Calu3 (cell line): Measurements from ENCODE around the gene OR1F1. TPM values are rescaled to one million over a fixed set of nuclear protein-coding genes. Genes with fewer than 3 reads are reported as not detected.

ENCODE experiments used
- BruUV-seq: library from RNA; stranded (reverse); fragments of 400-500 nt; replicated peaks from 2 replicates; lab custom pipeline; 2021; lab: Mats Ljungman, UMichigan
- CTCF ChIA-PET: fragments of 300-600 bp; sonication (Branson Sonifier 250); formaldehyde crosslinking; loops from one replicate; lab custom pipeline; 2022; ENCODE audit warnings: antibody characterized with exemption; lab: Charles Lee
- DNase-seq: peaks from one replicate; pipeline ENCODE4 v3.0.0; 2022
- H3K27ac Mint-ChIP-seq: one replicate; pipeline ENCODE4 v1.8.0; 2022; ENCODE audit warnings: mixed read lengths; ENCODE audit not compliant: unreplicated experiment
- H3K27me3 Mint-ChIP-seq: one replicate; pipeline ENCODE4 v1.8.0; 2022; ENCODE audit warnings: mixed read lengths; ENCODE audit not compliant: unreplicated experiment
- H3K36me3 Mint-ChIP-seq: one replicate; pipeline ENCODE4 v1.8.0; 2022; ENCODE audit warnings: mild to moderate bottlenecking, moderate library complexity, mixed read lengths; ENCODE audit not compliant: insufficient read depth, unreplicated experiment
- H3K4me1 Mint-ChIP-seq: one replicate; pipeline ENCODE4 v1.8.0; 2022; ENCODE audit warnings: mild to moderate bottlenecking, low read depth, mixed read lengths; ENCODE audit not compliant: unreplicated experiment
- H3K4me3 Mint-ChIP-seq: one replicate; pipeline ENCODE4 v1.8.0; 2022; ENCODE audit warnings: mild to moderate bottlenecking, low read depth, moderate library complexity, mixed read lengths; ENCODE audit not compliant: unreplicated experiment
- H3K9me3 Mint-ChIP-seq: one replicate; pipeline ENCODE4 v1.8.0; 2022; ENCODE audit warnings: low read depth, mixed read lengths; ENCODE audit not compliant: unreplicated experiment
- CTCF ChIP-seq: fragments of 200-600 bp; IDR thresholded peaks from one replicate; pipeline ENCODE4 v1.8.0; 2022; ENCODE audit warnings: antibody characterized with exemption; ENCODE audit not compliant: unreplicated experiment
- intact Hi-C: fragments of 100-400 bp; cut with micrococcal nuclease; formaldehyde crosslinking; loops from one replicate; pipeline ENCODE4 v1.10.0; 2022; ENCODE audit not compliant: unreplicated experiment
- total RNA-seq: library from RNA; stranded (reverse); gene quantifications from 2 replicates; pipeline ENCODE4 v1.2.3, GENCODE V29; 2022

Gene OR1F1
- total RNA-seq, 1 experiment from 2014 or later, result 0.40 TPM

GRCh38 chr16:3248596-3248995 is 60.6 kb downstream of the OR1F1 start:
- no peaks in the 10 kb centered on the region for H3K9me3 Mint-ChIP-seq
- no peak for DNase-seq
- BruUV-seq, result no TSS peak
- CTCF ChIA-PET, result no interaction called here
- H3K27me3 Mint-ChIP-seq, result peaks cover 32% of the 10 kb centered on the region
- peaks cover 8% of the 10 kb centered on the region for H3K4me1 Mint-ChIP-seq
- no peaks in the 10 kb centered on the region for H3K36me3 Mint-ChIP-seq
- TF ChIP-seq CTCF, result no peak
- no peak overlapping the region for H3K27ac Mint-ChIP-seq
- intact Hi-C loops, result no loop called here
- H3K4me3 Mint-ChIP-seq, result no peak overlapping the region

DNA sequence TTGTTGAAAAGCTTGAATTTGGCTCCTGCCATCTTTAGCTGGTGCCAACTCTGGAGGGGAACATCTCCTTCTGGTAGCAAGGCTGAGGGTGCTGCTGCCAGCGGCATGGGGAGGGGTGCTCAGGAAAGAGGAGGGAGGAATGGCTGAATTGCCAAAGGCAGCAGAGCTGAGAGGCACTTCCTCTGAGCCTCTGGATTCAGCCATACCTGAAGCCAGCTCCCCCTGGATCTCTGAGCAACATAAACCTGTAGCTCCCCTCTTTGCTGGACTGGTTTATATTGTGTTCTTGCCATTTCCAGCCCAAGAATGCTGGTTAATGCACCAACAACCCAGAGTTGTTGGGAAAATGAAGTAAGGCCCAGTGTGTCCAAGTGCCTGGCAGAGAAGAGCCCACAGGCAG is 61.0 kb downstream of the OR1F1 start:
- intact Hi-C loops, result no loop called here
- no TSS peak for BruUV-seq
- H3K36me3 Mint-ChIP-seq, result no peaks in the 10 kb centered on the region
- no peaks in the 10 kb centered on the region for H3K9me3 Mint-ChIP-seq
- peaks cover 4% of the 10 kb centered on the region for H3K4me1 Mint-ChIP-seq
- DNase-seq, result no peak
- no peak overlapping the region for H3K4me3 Mint-ChIP-seq
- CTCF ChIA-PET, result no interaction called here
- no peak overlapping the region for H3K27ac Mint-ChIP-seq
- TF ChIP-seq CTCF, result no peak
- peaks cover 28% of the 10 kb centered on the region for H3K27me3 Mint-ChIP-seq

- DNase-seq, result no peak
- no peaks in the 10 kb centered on the region for H3K4me1 Mint-ChIP-seq
- H3K27ac Mint-ChIP-seq, result no peak overlapping the region
- no peak for TF ChIP-seq CTCF
- no TSS peak for BruUV-seq
- CTCF ChIA-PET, result no interaction called here
- intact Hi-C loops, result no loop called here
- H3K27me3 Mint-ChIP-seq, result peaks cover 23% of the 10 kb centered on the region
- H3K9me3 Mint-ChIP-seq, result no peaks in the 10 kb centered on the region
- no peak overlapping the region for H3K4me3 Mint-ChIP-seq
- no peaks in the 10 kb centered on the region for H3K36me3 Mint-ChIP-seq
These were observed 61.4 kb downstream of the OR1F1 start for GRCh38 chr16:3249451-3249850.

GRCh38 chr16:3252967-3253366 is 65.0 kb downstream of the OR1F1 start:
- H3K4me1 Mint-ChIP-seq, result no peaks in the 10 kb centered on the region
- intact Hi-C loops, result no loop called here
- H3K4me3 Mint-ChIP-seq, result no peak overlapping the region
- H3K36me3 Mint-ChIP-seq, result no peaks in the 10 kb centered on the region
- BruUV-seq, result no TSS peak
- H3K27ac Mint-ChIP-seq, result no peak overlapping the region
- no peaks in the 10 kb centered on the region for H3K9me3 Mint-ChIP-seq
- no peak for DNase-seq
- CTCF ChIA-PET, result interaction anchor here (0.7 kb wide), 1 partner anchor 40 kb away, joined by 3 read pairs; no protein-coding TSS in a partner anchor
- TF ChIP-seq CTCF, result no peak
- peaks cover 35% of the 10 kb centered on the region for H3K27me3 Mint-ChIP-seq
